Measurements from ENCODE around the gene CLDN3.

DNA sequence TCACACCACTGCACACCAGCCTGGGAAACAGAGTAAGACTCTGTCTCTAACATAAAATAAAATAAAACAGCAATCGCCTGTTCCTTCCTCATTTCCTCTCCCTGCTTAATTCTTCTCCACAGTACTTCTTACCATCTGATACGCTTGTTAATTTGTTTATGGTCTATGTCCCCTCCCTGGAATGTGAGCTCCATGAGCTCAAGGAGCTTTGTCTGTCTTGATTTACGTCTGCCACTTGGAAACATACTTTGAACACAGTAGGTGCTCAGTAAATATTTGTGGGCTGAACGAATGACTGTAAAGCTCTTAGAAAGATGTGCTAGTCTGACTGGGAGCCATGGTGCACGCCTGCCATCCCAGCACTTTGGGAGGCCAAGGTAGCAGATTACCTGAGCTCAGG is 41.5 kb downstream of the CLDN3 start:
- TF ChIP-seq CTCF (IDR thresholded peaks at IDR 0.05) (no peak), POLR2A (IDR thresholded peaks at IDR 0.05) (no peak)

Measured in Peyer's patch (tissue), 4 donors.